H9 (cell line): ENCODE results near the gene ATP11B. TPM values are rescaled to one million over a fixed set of nuclear protein-coding genes. Genes with fewer than 3 reads are reported as not detected.

Experiments
- DNase-seq: peaks from one replicate; pipeline ENCODE4 v3.0.0-alpha.2; 2017
- H2AFZ ChIP-seq: one replicate; pipeline ENCODE4 v1.6.1; 2013; ENCODE audit warnings: mild to moderate bottlenecking, low read length, control low read depth, moderate library complexity
- H2AK5ac ChIP-seq: 2 replicates; pipeline ENCODE4 v1.6.1; 2013; ENCODE audit warnings: low read length, control low read depth, mixed read lengths; ENCODE audit not compliant: insufficient read length
- H2BK120ac ChIP-seq: one replicate; pipeline ENCODE4 v1.6.1; 2013; ENCODE audit warnings: low read depth, mild to moderate bottlenecking, low read length, control low read depth, inconsistent platforms; ENCODE audit not compliant: poor library complexity, severe bottlenecking
- H2BK12ac ChIP-seq: 2 replicates; pipeline ENCODE4 v1.6.1; 2013; ENCODE audit warnings: low read length, control low read depth, mixed read lengths, low read depth; ENCODE audit not compliant: insufficient read length
- H2BK15ac ChIP-seq: 2 replicates; pipeline ENCODE4 v1.6.1; 2013; ENCODE audit warnings: low read depth, low read length, control low read depth
- H2BK20ac ChIP-seq: one replicate; pipeline ENCODE4 v1.6.1; 2013; ENCODE audit warnings: low read depth, mild to moderate bottlenecking, low read length, control low read depth, inconsistent platforms; ENCODE audit not compliant: poor library complexity, severe bottlenecking
- H2BK5ac ChIP-seq: 2 replicates; pipeline ENCODE4 v1.6.1; 2013; ENCODE audit warnings: low read length, control low read depth, mixed read lengths; ENCODE audit not compliant: insufficient read length
- H3K14ac ChIP-seq: 2 replicates; pipeline ENCODE4 v1.6.1; 2013; ENCODE audit warnings: low read length, control low read depth; ENCODE audit not compliant: insufficient read depth
- H3K18ac ChIP-seq: 2 replicates; pipeline ENCODE4 v1.6.1; 2013; ENCODE audit warnings: low read depth, mild to moderate bottlenecking, mixed read lengths, low read length, control low read depth; ENCODE audit not compliant: insufficient read length
- H3K23ac ChIP-seq: 2 replicates; pipeline ENCODE4 v1.6.1; 2013; ENCODE audit warnings: low read length, control low read depth, mixed read lengths, low read depth; ENCODE audit not compliant: insufficient read length
- H3K23me2 ChIP-seq: 2 replicates; pipeline ENCODE4 v1.6.1; 2013; ENCODE audit warnings: low read depth, mild to moderate bottlenecking, mixed read lengths, low read length, control low read depth; ENCODE audit not compliant: insufficient read length, poor library complexity, severe bottlenecking
- H3K27ac ChIP-seq: 2 replicates; pipeline ENCODE4 v1.5.1; 2013; ENCODE audit warnings: low read length, control low read depth, mixed read lengths, low read depth; ENCODE audit not compliant: insufficient read length
- H3K27me3 ChIP-seq: 2 replicates; pipeline ENCODE4 v1.6.1; 2013; ENCODE audit warnings: low read length, control low read depth, inconsistent platforms; ENCODE audit not compliant: insufficient read depth
- H3K4ac ChIP-seq: 2 replicates; pipeline ENCODE4 v1.6.1; 2013; ENCODE audit warnings: low read depth, mild to moderate bottlenecking, control low read depth, inconsistent platforms, low read length, moderate library complexity
- H3K4me1 ChIP-seq: 2 replicates; pipeline ENCODE4 v1.6.1; 2013; ENCODE audit warnings: low read length, control low read depth, inconsistent platforms; ENCODE audit not compliant: insufficient read depth
- H3K4me2 ChIP-seq: 2 replicates; pipeline ENCODE4 v1.6.1; 2013; ENCODE audit warnings: low read length, control low read depth, mixed read lengths; ENCODE audit not compliant: insufficient read length, insufficient read depth
- H3K56ac ChIP-seq: 2 replicates; pipeline ENCODE4 v1.6.1; 2013; ENCODE audit warnings: low read depth, mild to moderate bottlenecking, mixed read lengths, low read length, control low read depth; ENCODE audit not compliant: insufficient read length
- H3K79me1 ChIP-seq: 2 replicates; pipeline ENCODE4 v1.6.1; 2013; ENCODE audit warnings: low read depth, mild to moderate bottlenecking, moderate library complexity, low read length, control low read depth, inconsistent platforms; ENCODE audit not compliant: insufficient read depth, poor library complexity, severe bottlenecking
- H3K79me2 ChIP-seq: 2 replicates; pipeline ENCODE4 v1.6.1; 2013; ENCODE audit warnings: low read length, control low read depth, inconsistent platforms; ENCODE audit not compliant: insufficient read depth
- H3K9ac ChIP-seq: 2 replicates; pipeline ENCODE4 v1.6.1; 2013; ENCODE audit warnings: low read length, control low read depth, mixed read lengths; ENCODE audit not compliant: insufficient read length; ENCODE audit errors: extremely low read depth
- H3K9me3 ChIP-seq: one replicate; pipeline ENCODE4 v1.6.1; 2013; ENCODE audit warnings: low read depth, low read length, inconsistent platforms; ENCODE audit not compliant: control insufficient read depth
- H3T11ph ChIP-seq: one replicate; pipeline ENCODE4 v1.6.1; 2013; ENCODE audit warnings: mild to moderate bottlenecking, low read length, control low read depth, inconsistent platforms
- H4K20me1 ChIP-seq: one replicate; pipeline ENCODE4 v1.6.1; 2013; ENCODE audit not compliant: control insufficient read depth, insufficient read length, insufficient read depth
- H4K5ac ChIP-seq: 2 replicates; pipeline ENCODE4 v1.6.1; 2013; ENCODE audit warnings: low read depth, mild to moderate bottlenecking, mixed read lengths, low read length, control low read depth; ENCODE audit not compliant: insufficient read length
- H4K8ac ChIP-seq: replicated peaks from 2 replicates; pipeline ENCODE4 v1.6.1; 2013; ENCODE audit warnings: low read length, control low read depth, mixed read lengths, low read depth; ENCODE audit not compliant: insufficient read length
- H4K91ac ChIP-seq: 2 replicates; pipeline ENCODE4 v1.6.1; 2013; ENCODE audit warnings: low read depth, mild to moderate bottlenecking, moderate library complexity, mixed read lengths, low read length, control low read depth; ENCODE audit not compliant: insufficient read length
- H3K27ac Mint-ChIP-seq, 3 experiments: 2 replicates in 2 of 3; 3 replicates in 1 of 3; pipeline ENCODE4 v1.8.0; 2020 to 2021; ENCODE audit warnings: mixed read lengths in 3 of 3, mild to moderate bottlenecking in 1 of 3, moderate library complexity in 1 of 3
- H3K27me3 Mint-ChIP-seq: 2 replicates; pipeline ENCODE4 v1.8.0; 2021; ENCODE audit warnings: low read depth, mild to moderate bottlenecking, moderate library complexity, mixed read lengths
- H3K36me3 Mint-ChIP-seq, 3 experiments: 2 replicates in 2 of 3; 3 replicates in 1 of 3; pipeline ENCODE4 v1.8.0; 2020 to 2021; ENCODE audit warnings: low read depth in 3 of 3, mixed read lengths in 3 of 3; ENCODE audit not compliant: insufficient read depth in 1 of 3
- H3K4me1 Mint-ChIP-seq, 2 experiments: 2 replicates each; pipeline ENCODE4 v1.8.0; 2020; ENCODE audit warnings: mixed read lengths in 2 of 2
- H3K4me3 Mint-ChIP-seq, 2 experiments: 2 replicates in 1 of 2; 3 replicates in 1 of 2; pipeline ENCODE4 v1.8.0; 2020 to 2021; ENCODE audit warnings: mild to moderate bottlenecking in 2 of 2, mixed read lengths in 2 of 2, moderate library complexity in 1 of 2
- H3K9me3 Mint-ChIP-seq, 2 experiments: 2 replicates in 1 of 2; 3 replicates in 1 of 2; pipeline ENCODE4 v1.8.0; 2020; ENCODE audit warnings: mild to moderate bottlenecking in 2 of 2, mixed read lengths in 2 of 2, moderate library complexity in 1 of 2
- WGBS: extraction: QIAGEN DNeasy Blood & Tissue Kit; methylation state at CpG from one replicate; pipeline ENCODE4 v1.1.7; 2013; ENCODE audit warnings: missing lambda C conversion rate, low lambda C conversion rate, mixed read lengths; ENCODE audit not compliant: insufficient read length; ENCODE audit errors: extremely low coverage; 5-methylcytosine and 5-hydroxymethylcytosine counted together
- total RNA-seq: library from RNA; stranded (reverse); gene quantifications from 2 replicates; pipeline ENCODE4 v1.2.1, GENCODE V29; 2021
- TF ChIP-seq, protein P1 (sequence below): fragments of 200-600 bp; sonication (generic); conservative IDR thresholded peaks from 3 replicates; pipeline ENCODE4 v1.8.0; 2021; ENCODE audit warnings: antibody characterized with exemption, mild to moderate bottlenecking

ATP11B gene
- total RNA-seq, 1 experiment from 2014 or later = 30.0 TPM

DNA sequence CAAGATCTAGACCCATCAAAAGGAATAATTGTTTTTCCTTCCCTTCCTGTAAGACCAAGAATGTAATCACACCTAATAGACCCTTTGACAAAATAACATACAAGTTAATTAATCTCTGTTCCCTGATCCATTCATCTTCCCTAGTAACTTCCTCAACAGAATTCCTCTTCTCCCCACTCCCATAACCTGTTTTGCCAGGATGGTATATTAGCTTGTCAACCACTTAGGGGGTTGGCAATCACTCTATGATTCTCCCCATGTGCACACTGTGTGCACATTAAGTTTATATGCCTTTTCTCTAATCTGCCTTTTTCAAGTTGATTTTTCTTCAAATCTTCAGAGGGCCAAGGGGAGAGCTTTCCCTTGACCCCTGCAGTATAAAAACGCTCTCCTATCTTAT lies 2.7 kb upstream of the ATP11B start:
- no peaks in the 10 kb centered on the region for H3K9me3 ChIP-seq
- no peak overlapping the region for H2BK120ac ChIP-seq
- TF ChIP-seq, protein P1, sequence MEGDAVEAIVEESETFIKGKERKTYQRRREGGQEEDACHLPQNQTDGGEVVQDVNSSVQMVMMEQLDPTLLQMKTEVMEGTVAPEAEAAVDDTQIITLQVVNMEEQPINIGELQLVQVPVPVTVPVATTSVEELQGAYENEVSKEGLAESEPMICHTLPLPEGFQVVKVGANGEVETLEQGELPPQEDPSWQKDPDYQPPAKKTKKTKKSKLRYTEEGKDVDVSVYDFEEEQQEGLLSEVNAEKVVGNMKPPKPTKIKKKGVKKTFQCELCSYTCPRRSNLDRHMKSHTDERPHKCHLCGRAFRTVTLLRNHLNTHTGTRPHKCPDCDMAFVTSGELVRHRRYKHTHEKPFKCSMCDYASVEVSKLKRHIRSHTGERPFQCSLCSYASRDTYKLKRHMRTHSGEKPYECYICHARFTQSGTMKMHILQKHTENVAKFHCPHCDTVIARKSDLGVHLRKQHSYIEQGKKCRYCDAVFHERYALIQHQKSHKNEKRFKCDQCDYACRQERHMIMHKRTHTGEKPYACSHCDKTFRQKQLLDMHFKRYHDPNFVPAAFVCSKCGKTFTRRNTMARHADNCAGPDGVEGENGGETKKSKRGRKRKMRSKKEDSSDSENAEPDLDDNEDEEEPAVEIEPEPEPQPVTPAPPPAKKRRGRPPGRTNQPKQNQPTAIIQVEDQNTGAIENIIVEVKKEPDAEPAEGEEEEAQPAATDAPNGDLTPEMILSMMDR = no peak
- Mint-ChIP-seq H3K9me3 (no peaks in the 10 kb centered on the region; a peak in 1 of 5 replicates), H3K27me3 (peaks cover 17% of the 10 kb centered on the region), H3K36me3 (peaks cover 0 to 3% (median 0%) of the 10 kb centered on the region in 3 experiments; a peak in 1 of 7 replicates), H3K27ac (no peak overlapping the region), H3K4me3 (no peak overlapping the region), H3K4me1 (peaks cover 13 to 19% of the 10 kb centered on the region in 2 experiments)
- H3K79me2 ChIP-seq = no peaks in the 10 kb centered on the region
- H3K4me1 ChIP-seq = no peaks in the 10 kb centered on the region
- no peak overlapping the region for H3K23ac ChIP-seq
- H2AFZ ChIP-seq = no peak overlapping the region
- WGBS = no CpG with 5 or more reads among the region's 1 CpG
- H4K20me1 ChIP-seq = no peaks in the 10 kb centered on the region
- no peak overlapping the region for H3K9ac ChIP-seq
- no peak overlapping the region for H3K27ac ChIP-seq
- H2AK5ac ChIP-seq = no peak overlapping the region
- H4K5ac ChIP-seq = no peak overlapping the region
- peaks cover 8% of the 10 kb centered on the region for H3K23me2 ChIP-seq
- no peak overlapping the region for H2BK12ac ChIP-seq
- H3K79me1 ChIP-seq = no peaks in the 10 kb centered on the region
- no peak overlapping the region for H3K18ac ChIP-seq
- no peak overlapping the region for H3K4ac ChIP-seq
- H4K91ac ChIP-seq = no peak overlapping the region
- H2BK15ac ChIP-seq = no peak overlapping the region
- H2BK20ac ChIP-seq = no peak overlapping the region
- DNase-seq = no peak
- no peak overlapping the region for H3K14ac ChIP-seq
- H2BK5ac ChIP-seq = no peak overlapping the region
- H4K8ac ChIP-seq = no peak overlapping the region
- H3K56ac ChIP-seq = no peak overlapping the region
- no peaks in the 10 kb centered on the region for H3K27me3 ChIP-seq
- no peak overlapping the region for H3K4me2 ChIP-seq
- H3T11ph ChIP-seq = no peak overlapping the region
